Stimulated activated CD8-positive, alpha-beta memory T cell treated with anti-CD3 and anti-CD28 coated beads, Interleukin-15, amount 100 ng/mL, for 48 hours (primary cell): ENCODE data around the gene ILDR2.

Experiments
- DNase-seq, 2 donors: peaks; one replicate each; pipeline ENCODE4 v3.0.0-alpha.2; 2020; ENCODE audit warnings: low read depth in 2 of 2

The ILDR2 gene

DNA sequence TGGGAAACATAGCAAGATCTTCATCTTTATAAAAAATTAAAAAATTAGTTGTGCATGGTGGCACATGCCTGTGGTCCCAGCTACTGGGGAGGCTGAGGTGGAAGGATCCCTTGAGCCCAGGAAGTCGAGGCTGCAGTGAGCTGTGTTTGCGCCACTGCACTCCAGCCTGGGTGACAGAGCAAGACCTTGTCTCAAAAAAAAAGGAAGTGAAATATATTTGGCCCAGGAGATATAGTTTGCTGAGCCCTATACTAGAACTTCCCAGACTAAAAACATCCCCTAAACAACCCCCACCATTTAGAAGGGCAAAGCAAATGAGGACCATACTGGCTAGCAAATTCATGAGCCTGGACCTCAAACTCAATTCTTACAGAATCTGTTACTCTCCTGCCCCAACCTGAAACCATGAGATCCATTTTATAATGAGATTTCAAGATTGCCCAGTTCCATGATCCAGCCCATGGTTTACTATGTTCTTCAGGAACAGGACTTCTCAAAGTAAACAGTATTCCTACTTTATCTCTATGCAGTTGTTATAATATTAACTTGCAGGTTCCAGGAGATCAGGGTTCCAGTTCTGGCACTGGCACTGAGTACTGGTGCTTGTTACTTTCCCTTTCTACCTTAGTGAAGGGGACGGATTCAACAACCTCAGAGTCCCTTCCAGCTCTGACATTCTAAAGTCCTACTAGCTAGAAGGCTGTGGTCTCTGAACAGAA is 50.4 kb downstream of the ILDR2 start:
- DNase-seq: no peak

DNA sequence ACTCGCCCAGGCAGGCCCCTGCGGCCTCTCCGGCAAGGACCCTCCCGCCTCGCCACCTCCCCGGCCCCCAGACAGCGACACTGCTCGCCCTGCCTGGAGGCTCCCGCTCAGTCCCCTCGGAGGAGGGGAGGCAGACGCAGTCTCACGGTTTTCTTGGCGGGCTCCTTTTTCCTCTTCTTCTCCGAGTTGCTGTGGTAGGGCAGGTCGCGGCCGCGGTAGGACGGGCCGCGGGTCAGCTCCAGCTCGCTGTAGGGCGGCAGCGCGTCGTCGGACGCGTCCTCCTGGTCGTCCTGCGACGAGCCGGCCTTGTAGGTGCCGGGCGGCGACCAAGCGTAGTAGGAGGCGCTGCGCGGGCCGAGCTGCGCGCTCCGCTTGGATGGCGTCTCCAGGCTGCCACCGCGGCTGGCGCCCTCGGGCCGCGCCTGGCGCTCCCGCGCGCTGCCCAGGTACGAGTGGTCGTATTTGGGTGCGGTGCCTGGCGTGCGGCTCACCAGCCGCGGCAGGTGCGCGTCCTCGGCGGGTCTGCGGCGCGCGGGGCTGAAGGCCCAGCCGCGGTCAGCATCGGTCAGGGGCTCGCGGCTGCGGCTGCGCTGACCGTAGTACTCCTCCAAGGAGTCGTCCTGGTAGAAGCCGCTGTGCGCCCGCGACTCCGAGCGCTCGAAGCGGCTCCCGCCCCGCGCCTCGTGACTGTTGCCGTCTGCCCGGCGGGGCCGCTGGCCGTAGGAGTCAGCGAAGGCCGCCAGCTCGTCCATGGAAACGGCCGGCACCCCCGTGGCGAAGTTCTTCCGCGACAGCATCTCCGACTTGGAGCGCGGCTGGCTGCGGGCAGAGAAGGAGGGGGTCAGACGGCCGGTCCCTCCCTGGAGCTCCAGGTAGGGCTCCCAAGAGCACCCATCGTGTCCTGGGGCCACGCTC is 54.5 kb downstream of the ILDR2 start:
- DNase-seq: no peak

DNA sequence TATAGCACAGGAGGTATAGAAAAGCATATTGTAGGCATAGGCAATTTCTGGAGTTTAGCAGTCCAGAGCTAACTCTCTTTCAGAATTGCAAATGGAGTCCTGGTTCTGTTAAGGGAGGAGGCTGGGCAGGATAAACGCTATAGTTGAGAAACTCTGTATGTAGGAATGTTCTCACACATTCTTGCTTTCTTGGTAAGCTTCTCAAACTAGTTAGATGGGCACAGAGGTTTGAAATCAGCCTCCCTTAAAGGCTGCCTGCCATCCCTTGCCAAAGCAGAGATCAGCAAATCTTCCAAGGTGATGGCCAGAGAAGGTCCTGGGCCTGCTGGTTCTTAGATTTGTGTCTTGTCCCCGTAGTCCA is 56.4 kb downstream of the ILDR2 start:
- DNase-seq: no peak

GRCh38 chr1:166918088-166918955 is 57.0 kb downstream of the ILDR2 start:
- no peak for DNase-seq

- DNase-seq: no peak
Measured at GRCh38 chr1:166915941-166916340, 59.4 kb downstream of the ILDR2 start.

DNA sequence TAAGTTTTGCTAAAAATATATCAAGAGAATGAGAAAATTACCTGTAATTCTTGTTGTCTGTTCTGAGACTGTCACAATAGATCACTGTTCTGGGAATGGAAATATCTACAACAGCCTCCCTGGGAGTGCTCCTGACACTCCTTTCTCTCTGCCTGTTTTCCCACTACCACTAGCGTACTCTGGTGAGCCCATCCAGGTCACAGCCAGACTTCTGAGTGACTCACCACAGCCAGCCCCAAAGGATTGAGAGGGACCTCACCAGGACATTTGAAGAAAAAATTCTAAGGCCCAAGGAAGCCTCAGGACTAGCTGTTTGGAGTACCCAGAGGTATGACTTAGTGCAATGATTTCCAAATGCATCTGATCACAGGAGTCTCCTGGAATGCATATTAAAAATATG is 60.3 kb downstream of the ILDR2 start:
- no peak for DNase-seq

DNA sequence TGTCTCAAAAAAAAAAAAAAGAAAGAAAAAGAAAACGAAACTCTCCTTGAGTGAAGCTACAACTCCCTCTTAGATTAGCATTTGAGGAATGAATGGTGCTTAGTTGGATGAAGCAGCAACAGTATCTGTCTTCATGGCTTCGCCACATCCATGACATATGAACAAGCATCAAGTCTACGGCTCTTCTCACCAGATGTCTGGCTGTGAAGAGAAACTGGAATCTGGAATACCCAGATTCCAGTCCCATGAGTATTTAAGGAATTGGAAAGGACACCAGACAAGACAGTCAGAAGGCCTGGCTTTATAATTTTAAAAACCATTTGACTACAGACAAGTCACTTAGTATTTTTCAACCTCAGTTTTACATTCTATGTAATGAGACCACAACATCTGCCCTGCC is 61.2 kb downstream of the ILDR2 start:
- DNase-seq: no peak

GRCh38 chr1:166911624-166912023 is 63.7 kb downstream of the ILDR2 start:
- DNase-seq: no peak

GRCh38 chr1:166910396-166910994 is 64.8 kb downstream of the ILDR2 start:
- DNase-seq: peak; percentile 42 to 45

GRCh38 chr1:166908942-166909341 is 66.4 kb downstream of the ILDR2 start:
- DNase-seq: no peak

DNA sequence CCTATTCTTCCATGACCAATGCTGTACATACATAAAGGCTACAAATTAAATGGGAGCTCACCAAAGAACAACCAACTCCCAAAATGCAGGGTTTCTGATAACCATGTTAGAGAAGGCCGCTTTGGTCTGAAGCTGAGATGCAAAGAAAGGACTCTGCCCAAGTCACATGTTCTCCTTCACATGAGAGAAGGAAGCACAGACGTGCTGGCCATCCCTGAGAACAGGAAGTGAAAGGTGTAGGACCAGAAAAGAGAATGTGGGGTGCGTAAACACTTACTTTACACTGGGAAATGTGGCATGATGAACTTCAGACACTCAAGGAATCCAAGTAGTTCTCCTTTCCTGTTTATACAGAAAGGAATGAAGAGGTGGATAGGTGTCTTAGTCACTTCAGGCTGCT is 67.6 kb downstream of the ILDR2 start:
- no peak for DNase-seq

GRCh38 chr1:166907051-166907450 is 68.3 kb downstream of the ILDR2 start:
- DNase-seq: no peak

DNA sequence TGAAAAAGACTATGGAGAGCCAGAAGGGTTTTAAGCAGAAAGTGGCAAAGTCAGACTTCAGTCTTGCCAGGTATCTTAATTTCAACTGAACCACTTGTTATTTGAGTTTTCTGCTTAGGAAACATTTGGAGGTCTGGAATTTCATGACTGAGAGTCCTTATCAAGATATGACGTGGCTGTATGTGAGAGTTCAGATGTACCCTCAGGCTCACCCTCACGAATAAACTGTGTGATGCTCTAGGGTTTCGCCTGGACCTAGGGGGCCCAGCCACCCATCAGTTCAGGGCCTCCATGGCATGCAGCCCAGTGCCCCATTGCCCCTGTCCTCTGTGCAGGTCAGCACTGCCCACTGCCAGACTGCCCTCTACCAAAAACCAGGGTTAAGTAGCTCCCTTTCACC is 68.7 kb downstream of the ILDR2 start:
- no peak for DNase-seq

GRCh38 chr1:166905900-166906299 is 69.4 kb downstream of the ILDR2 start:
- DNase-seq: no peak

DNA sequence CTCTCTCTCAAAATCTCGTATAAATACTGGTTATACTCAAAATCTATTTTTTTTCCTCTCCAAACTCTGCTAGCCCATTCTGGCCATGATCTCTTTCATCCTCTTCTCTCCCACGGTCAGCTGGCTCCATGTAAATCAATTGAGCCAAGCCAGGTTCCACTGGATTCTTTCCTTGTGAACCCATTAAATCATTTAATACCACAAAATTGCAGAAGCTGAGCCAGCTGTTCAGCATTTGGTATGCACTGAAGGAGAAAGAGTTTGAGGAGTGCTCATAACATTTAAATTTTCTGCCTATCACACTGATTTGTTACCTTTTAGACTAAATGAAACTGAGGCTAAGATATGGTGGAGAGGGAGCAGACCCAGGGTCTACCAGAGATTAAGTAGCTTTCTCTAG is 70.2 kb downstream of the ILDR2 start:
- DNase-seq: no peak

DNA sequence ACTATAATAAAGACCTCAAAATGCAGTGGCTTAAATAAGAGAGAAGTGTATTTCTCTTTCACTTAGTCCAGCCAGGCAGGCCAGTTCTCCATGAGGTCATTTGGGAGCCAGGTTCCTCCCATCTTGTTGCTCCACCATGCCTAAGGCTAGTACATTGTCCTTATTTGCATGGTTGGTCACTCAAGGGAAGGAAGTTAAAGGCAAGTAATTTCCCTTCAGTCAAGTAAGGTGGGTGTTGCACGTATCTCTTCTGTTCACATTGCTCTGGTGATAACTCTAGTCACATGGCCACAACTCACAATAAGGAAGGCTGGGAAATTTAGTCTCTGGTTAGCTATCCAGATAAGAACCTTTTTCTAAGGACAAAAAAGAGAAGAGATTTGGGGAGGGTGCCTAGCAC is 72.1 kb downstream of the ILDR2 start:
- DNase-seq: no peak

GRCh38 chr1:166902279-166902678 is 73.1 kb downstream of the ILDR2 start:
- DNase-seq: no peak

DNA sequence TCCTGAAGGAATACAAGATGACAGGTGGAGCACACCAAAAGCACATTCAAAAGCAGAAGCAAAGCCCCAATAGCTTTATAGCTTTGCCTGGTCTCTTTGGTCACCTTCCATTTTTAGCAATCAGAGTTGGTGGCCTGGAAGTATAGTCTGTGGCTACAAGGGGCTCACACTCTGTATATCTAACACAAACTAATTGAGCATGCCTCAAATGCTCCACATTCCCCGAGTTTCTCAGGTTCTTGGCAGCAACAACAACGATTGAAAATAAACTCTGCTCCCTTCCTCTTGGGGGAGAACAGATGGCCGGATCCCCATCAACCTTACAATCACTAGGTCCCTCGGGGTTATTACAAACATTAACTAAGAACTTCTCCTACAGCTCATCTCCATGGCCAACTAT is 74.4 kb downstream of the ILDR2 start:
- no peak for DNase-seq

DNA sequence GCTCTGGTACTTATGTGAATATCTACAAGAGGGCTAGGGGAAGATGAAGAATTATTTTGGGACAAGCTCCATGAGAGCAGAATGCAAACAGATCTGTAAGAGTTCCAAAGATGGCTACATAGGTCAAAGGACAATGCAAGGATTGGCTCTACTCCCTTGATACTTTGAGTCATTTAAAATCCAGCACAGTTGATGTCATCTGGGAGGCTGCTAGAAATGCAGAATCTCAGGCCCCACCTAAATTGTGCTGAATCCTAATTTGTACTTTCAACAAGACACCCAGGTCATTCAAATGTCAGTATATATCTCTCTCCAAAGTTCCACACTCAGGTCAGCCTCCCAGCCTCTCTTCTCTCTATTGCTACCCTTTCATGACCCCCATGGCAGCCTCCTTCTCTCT is 75.6 kb downstream of the ILDR2 start:
- no peak for DNase-seq

GRCh38 chr1:166895766-166896165 is 79.6 kb downstream of the ILDR2 start:
- DNase-seq: no peak

- DNase-seq: no peak
Measured at GRCh38 chr1:166889776-166890175, 85.6 kb downstream of the ILDR2 start.
